ENCODE data around the gene BAHD1. TPM values are rescaled to one million over a fixed set of nuclear protein-coding genes. Genes with fewer than 3 reads are reported as not detected.

BAHD1 gene
- total RNA-seq, 1 donor from 2014 or later = 15.7 TPM

GRCh38 chr15:40513609-40514008 lies 72.9 kb downstream of the BAHD1 start:
- Histone ChIP-seq H3K27me3 (ENCODE audit: control insufficient read depth, insufficient read depth, low read length) (peaks cover 7% of the 10 kb centered on the region), H3K4me3 (ENCODE audit: low read depth, low read length) (no peak overlapping the region), H3K36me3 (ENCODE audit: control insufficient read depth, insufficient read depth, low read length) (no peaks in the 10 kb centered on the region)
- TF ChIP-seq, protein P1, sequence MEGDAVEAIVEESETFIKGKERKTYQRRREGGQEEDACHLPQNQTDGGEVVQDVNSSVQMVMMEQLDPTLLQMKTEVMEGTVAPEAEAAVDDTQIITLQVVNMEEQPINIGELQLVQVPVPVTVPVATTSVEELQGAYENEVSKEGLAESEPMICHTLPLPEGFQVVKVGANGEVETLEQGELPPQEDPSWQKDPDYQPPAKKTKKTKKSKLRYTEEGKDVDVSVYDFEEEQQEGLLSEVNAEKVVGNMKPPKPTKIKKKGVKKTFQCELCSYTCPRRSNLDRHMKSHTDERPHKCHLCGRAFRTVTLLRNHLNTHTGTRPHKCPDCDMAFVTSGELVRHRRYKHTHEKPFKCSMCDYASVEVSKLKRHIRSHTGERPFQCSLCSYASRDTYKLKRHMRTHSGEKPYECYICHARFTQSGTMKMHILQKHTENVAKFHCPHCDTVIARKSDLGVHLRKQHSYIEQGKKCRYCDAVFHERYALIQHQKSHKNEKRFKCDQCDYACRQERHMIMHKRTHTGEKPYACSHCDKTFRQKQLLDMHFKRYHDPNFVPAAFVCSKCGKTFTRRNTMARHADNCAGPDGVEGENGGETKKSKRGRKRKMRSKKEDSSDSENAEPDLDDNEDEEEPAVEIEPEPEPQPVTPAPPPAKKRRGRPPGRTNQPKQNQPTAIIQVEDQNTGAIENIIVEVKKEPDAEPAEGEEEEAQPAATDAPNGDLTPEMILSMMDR (IDR thresholded peaks at IDR 0.05; ENCODE audit: insufficient read depth, low read length, poor library complexity, severe bottlenecking) = no peak
- DNase-seq (ENCODE audit: low read depth) = no peak

- TF ChIP-seq, protein P1 (IDR thresholded peaks at IDR 0.05; ENCODE audit: insufficient read depth, low read length, poor library complexity, severe bottlenecking) = no peak
- no peak for DNase-seq (ENCODE audit: low read depth)
- peaks cover 2% of the 10 kb centered on the region for H3K27me3 ChIP-seq (ENCODE audit: control insufficient read depth, insufficient read depth, low read length)
- H3K4me3 ChIP-seq (ENCODE audit: low read depth, low read length) = no peak overlapping the region
- H3K36me3 ChIP-seq (ENCODE audit: control insufficient read depth, insufficient read depth, low read length) = no peaks in the 10 kb centered on the region
These were observed 75.6 kb downstream of the BAHD1 start for GRCh38 chr15:40516322-40516721.

Other genes with a start within 250 kb of the BAHD1 start
- gene PAK6, start 201.9 kb upstream of the BAHD1 start, total RNA-seq = 15.3 and 17.7 TPM in 2 replicates
- gene ANKRD63, start 157.9 kb upstream of the BAHD1 start, total RNA-seq = not detected in 2 replicates
- gene PLCB2, start 133.0 kb upstream of the BAHD1 start, total RNA-seq = 0.68 and 1.5 TPM in 2 replicates
- 14.9 and 16.8 TPM in 2 replicates for gene INAFM2, start 117.3 kb upstream of the BAHD1 start, total RNA-seq
- gene CCDC9B, start 100.0 kb upstream of the BAHD1 start, total RNA-seq = 13.6 and 20.3 TPM in 2 replicates
- gene PHGR1, start 89.9 kb upstream of the BAHD1 start, total RNA-seq = not detected in 2 replicates
- 2.2 and 3.2 TPM in 2 replicates for gene DISP2, start 82.7 kb upstream of the BAHD1 start, total RNA-seq
- gene KNSTRN, start 58.2 kb upstream of the BAHD1 start, total RNA-seq = 23.2 and 30.0 TPM in 2 replicates
- gene IVD, start 35.2 kb upstream of the BAHD1 start, total RNA-seq = 41.1 and 46.8 TPM in 2 replicates
- 24.2 and 25.8 TPM in 2 replicates for gene CHST14, start 30.0 kb downstream of the BAHD1 start, total RNA-seq
- 23.5 and 39.0 TPM in 2 replicates for gene CCDC32, start 124.1 kb downstream of the BAHD1 start, total RNA-seq
- 17.6 and 18.1 TPM in 2 replicates for gene RPUSD2, start 128.3 kb downstream of the BAHD1 start, total RNA-seq
- gene KNL1, start 153.3 kb downstream of the BAHD1 start, total RNA-seq = 3.2 and 3.8 TPM in 2 replicates

Measured in kidney epithelial cell (primary cell).